ENCODE results near the gene ST6GAL1.

Gene ST6GAL1

GRCh38 chr3:187024536-187025226 lies 94.4 kb downstream of the ST6GAL1 start:
- TF ChIP-seq, protein P1, sequence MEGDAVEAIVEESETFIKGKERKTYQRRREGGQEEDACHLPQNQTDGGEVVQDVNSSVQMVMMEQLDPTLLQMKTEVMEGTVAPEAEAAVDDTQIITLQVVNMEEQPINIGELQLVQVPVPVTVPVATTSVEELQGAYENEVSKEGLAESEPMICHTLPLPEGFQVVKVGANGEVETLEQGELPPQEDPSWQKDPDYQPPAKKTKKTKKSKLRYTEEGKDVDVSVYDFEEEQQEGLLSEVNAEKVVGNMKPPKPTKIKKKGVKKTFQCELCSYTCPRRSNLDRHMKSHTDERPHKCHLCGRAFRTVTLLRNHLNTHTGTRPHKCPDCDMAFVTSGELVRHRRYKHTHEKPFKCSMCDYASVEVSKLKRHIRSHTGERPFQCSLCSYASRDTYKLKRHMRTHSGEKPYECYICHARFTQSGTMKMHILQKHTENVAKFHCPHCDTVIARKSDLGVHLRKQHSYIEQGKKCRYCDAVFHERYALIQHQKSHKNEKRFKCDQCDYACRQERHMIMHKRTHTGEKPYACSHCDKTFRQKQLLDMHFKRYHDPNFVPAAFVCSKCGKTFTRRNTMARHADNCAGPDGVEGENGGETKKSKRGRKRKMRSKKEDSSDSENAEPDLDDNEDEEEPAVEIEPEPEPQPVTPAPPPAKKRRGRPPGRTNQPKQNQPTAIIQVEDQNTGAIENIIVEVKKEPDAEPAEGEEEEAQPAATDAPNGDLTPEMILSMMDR (IDR thresholded peaks at IDR 0.05; ENCODE audit: extremely low read depth, missing control alignments): no peak
- DNase-seq (ENCODE audit: low spot score): no peak

DNA sequence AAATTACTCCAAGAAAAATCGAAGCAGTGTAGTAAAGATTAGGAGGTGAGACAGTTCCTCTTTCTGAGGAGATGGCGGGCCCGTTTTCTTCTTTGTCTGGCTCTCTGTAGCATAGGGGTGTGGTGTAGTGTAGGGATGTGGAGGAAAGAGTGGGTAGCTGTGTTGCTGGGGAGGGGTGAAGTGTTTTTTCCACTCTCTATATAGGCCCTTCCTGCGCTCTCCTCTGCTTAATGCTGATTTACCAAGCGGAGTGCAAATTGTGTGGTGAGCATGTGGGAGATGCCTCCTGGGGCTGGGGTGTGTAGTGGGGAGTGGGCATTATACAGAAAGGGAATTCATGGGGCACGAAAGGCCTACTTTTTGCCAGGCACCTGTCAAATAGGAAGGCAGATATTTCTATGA lies 94.9 kb downstream of the ST6GAL1 start:
- DNase-seq (ENCODE audit: low spot score): peak; percentile 47
- TF ChIP-seq, protein P1 (IDR thresholded peaks at IDR 0.05; ENCODE audit: extremely low read depth, missing control alignments): no peak

- no peak for DNase-seq (ENCODE audit: low spot score)
Measured at GRCh38 chr3:187025656-187026316, 95.5 kb downstream of the ST6GAL1 start.

GRCh38 chr3:187026317-187026670 lies 96.0 kb downstream of the ST6GAL1 start:
- TF ChIP-seq, protein P1 (IDR thresholded peaks at IDR 0.05; ENCODE audit: extremely low read depth, missing control alignments): no peak
- no peak for DNase-seq (ENCODE audit: low spot score)

More at GRCh38 chr3:187025656-187026316, 95.5 kb downstream of the ST6GAL1 start:
- TF ChIP-seq, protein P1 (IDR thresholded peaks at IDR 0.05; ENCODE audit: extremely low read depth, missing control alignments): no peak

GRCh38 chr3:187027531-187028278 lies 97.4 kb downstream of the ST6GAL1 start:
- no peak for DNase-seq (ENCODE audit: low spot score)
- TF ChIP-seq, protein P1 (IDR thresholded peaks at IDR 0.05; ENCODE audit: extremely low read depth, missing control alignments): no peak

GRCh38 chr3:187031934-187032333 lies 101.6 kb downstream of the ST6GAL1 start:
- TF ChIP-seq, protein P1 (IDR thresholded peaks at IDR 0.05; ENCODE audit: extremely low read depth, missing control alignments): no peak
- DNase-seq (ENCODE audit: low spot score): no peak

- TF ChIP-seq, protein P1 (IDR thresholded peaks at IDR 0.05; ENCODE audit: extremely low read depth, missing control alignments): no peak
- DNase-seq (ENCODE audit: low spot score): no peak
Measured at GRCh38 chr3:187036394-187036793, 106.1 kb downstream of the ST6GAL1 start.
